Activated CD4-positive, alpha-beta T cell treated with anti-CD3 and anti-CD28 coated beads, Interleukin-2, amount 50 U/mL, for 1 hour (primary cell): ENCODE data around the gene PLXNA1.

ENCODE experiments used
- DNase-seq: peaks from one replicate; pipeline ENCODE4 v3.0.0-alpha.2; 2020

The PLXNA1 gene

DNA sequence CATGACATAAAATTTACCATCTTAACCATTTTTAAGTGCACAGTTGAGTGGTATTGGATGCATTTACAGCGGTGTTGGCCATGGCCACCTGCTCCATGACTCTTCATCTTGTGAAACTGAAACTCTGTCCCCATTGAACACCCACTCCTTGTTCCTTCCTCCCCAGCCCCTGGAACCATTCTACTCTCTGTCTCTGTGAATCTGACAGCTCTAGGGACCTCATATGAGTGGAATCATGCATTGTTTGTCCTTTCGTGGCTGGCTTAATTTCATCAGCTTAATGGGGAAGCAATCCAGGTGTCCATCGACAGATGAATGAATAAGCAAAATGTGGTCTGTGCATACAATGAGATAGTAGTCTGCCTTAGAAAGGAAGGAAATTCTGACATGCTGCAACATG lies 42.5 kb downstream of the PLXNA1 start:
- no peak for DNase-seq

DNA sequence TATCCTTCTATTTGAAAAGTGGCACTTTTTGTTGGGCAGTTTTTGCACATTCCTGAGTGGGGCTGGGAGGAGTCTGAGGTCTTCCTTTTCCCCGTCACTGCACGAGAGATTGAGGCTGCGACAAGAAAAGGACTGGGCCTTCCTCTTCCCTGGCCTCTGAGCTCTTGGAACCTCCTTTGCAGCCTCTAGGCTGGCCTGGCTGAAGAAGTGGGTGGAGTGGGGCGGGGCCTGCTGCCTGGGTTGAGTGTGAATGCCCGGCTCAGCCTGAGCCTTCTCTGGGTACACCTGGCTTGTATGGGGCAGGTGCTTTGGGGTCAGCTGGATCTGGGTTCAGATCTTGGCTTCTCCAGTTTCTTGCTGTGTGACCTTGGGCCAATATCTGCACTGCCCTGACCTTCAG lies 43.1 kb downstream of the PLXNA1 start:
- no peak for DNase-seq

DNA sequence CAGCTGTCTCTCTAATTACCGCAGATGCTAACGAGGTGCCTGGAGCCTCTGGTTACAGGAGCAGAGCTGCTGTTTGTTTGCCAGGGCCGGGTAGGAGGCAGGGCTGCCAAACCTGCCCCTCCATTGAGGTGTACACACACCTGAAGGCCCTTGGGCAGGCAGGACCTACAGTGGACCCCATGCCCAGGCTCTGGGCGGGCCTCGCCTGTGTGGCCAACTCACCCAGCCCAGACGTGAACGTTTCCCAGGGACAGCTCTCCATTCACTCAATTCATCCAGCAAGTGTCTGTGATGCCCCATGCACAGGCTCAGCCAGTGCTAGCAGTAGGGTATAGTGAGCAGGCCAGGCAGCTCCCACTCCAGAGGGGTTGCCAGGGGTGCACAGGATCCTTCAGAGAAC lies 43.7 kb downstream of the PLXNA1 start:
- no peak for DNase-seq

- DNase-seq = no peak
These were observed 44.3 kb downstream of the PLXNA1 start for GRCh38 chr3:127027061-127027735.

DNA sequence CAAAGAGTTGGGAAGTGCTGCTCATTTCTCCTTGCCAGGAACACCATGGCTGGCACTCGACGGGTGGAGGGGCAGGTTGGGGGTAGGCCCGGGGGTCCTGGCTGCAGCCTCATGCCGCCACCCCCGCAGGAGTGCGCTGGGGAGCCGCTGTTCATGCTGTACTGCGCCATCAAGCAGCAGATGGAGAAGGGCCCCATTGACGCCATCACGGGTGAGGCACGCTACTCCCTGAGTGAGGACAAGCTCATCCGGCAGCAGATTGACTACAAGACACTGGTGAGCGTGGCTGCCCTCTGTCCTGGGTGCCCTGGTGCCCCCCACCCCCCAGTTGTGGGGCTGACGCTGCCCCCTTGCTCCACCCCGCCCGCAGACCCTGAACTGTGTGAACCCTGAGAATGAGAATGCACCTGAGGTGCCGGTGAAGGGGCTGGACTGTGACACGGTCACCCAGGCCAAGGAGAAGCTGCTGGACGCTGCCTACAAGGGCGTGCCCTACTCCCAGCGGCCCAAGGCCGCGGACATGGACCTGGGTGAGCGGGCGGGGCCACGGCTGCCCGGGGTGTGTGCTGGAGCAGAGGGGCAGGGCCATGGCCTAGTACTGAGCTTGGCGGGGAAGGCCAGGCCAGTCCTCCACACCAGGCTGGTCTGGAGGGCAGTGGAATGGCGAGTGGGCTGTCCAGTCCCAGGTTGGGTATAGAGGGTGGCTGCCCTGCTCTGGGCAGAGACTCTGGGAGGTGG lies 45.1 kb downstream of the PLXNA1 start:
- DNase-seq = no peak

- no peak for DNase-seq
These were observed 46.1 kb downstream of the PLXNA1 start for GRCh38 chr3:127028781-127029657.

- DNase-seq = no peak
These were observed 47.0 kb downstream of the PLXNA1 start for GRCh38 chr3:127029658-127030507.

- DNase-seq = no peak
These were observed 47.8 kb downstream of the PLXNA1 start for GRCh38 chr3:127030508-127031412.

DNA sequence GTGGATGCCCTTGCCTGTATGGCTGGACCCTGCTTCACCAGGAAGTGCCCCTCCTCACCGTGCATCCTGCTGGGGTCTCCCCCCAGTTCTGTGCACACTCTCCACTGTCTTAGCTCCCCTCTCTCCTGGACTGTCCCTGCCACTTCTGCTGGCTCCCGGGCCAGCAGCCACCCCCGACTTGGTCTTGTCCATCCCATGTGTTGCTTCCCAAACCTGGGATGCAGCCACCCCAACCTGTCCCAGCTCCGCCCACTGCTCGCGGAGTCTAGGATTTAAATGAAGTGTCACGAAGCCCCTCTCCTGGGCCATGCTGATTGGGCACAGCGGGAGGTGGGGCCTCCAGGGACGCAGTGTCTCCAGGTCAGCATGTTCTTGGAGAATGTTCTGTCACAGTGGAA lies 48.5 kb downstream of the PLXNA1 start:
- no peak for DNase-seq

GRCh38 chr3:127031845-127032244 lies 48.9 kb downstream of the PLXNA1 start:
- DNase-seq = no peak

- DNase-seq = no peak
These were observed 49.5 kb downstream of the PLXNA1 start for GRCh38 chr3:127032296-127032990.
